GM12801 (cell line): Measurements from ENCODE around the gene MBP.

Experiments
- CTCF ChIP-seq: IDR thresholded peaks from one replicate; pipeline ENCODE4 v1.5.1; 2011; ENCODE audit warnings: control low read depth; ENCODE audit not compliant: insufficient read length; ENCODE audit errors: extremely low read depth

The MBP gene

DNA sequence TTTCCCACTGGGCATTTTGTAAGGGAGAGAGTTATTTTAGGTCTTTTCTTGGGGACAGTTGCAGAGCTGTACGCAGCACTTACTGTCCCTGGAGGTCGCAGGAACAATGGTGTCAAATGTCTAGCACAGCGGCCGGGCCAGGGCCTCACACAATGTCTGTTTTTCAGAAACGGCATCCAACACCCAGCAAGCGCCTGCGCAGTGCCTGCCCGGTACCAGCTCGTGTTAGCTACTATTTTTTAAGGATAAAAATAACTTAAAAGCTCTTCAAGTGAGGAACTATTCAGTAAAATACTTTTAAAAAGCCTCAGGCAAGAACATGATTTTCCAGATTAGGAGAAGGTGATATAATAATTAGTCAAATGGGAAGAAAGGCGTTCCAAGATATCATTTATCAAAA is 90.0 kb downstream of the MBP start:
- no peak for TF ChIP-seq CTCF

GRCh38 chr18:77039196-77040130 is 93.1 kb downstream of the MBP start:
- no peak for TF ChIP-seq CTCF

- no peak for TF ChIP-seq CTCF
Observed at GRCh38 chr18:77038182-77038858, 94.3 kb downstream of the MBP start.

- no peak for TF ChIP-seq CTCF
Observed at GRCh38 chr18:77037567-77037966, 95.0 kb downstream of the MBP start.

DNA sequence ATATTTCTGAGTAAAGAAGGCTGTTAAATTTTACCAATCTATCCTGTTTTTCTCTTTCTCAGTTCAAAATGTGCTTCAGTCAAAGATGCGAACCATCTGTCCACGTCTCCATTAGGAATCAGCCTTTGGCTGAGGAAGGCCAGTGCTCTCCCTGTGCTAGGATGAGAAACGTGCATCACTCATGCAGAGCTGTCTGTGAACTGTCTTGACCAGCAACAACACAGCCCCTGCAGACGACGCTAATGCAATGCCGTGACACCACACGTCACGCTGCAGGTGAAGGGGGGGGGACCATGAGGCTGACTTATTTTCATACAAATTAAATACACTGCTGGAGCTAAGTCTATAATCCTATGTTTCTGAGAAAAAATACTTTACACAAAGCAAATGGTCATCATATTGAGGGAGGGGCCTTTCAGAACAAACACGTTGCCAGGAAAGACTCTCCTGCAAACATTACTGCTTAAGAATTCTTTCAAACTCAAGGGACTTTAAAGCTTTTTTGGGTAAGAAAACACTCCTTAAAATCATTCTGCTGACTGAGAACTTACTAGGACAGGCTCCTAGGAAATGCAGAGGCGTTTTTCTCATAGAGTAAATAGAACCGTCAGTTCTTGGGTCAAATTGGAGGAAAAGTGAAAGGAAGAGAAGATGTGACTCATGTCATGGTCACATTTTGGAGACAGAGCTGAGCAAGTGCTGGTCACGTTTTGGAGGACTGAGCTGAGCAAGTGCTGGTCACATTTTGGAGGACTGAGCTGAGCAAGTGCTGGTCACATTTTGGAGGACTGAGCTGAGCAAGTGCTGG is 97.0 kb downstream of the MBP start:
- TF ChIP-seq CTCF: no peak

DNA sequence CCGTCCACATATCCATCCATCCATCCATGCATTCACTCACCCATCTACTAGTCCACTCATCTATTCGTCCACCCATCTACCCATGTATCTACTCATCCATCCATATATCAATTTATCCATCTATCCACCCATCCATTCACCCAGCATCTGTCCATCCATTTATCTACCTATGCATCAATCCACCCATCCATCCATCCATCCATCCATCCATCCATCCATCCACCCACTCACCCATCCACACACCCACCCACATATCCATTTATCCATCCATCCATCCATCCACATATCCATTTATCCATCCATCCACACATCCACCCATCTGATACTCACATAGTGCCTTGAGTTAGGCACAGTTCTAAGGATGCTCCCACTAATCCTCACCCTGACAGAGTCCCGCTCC is 99.0 kb downstream of the MBP start:
- no peak for TF ChIP-seq CTCF

GRCh38 chr18:77032181-77032701 is 100.3 kb downstream of the MBP start:
- TF ChIP-seq CTCF: no peak
